ENCODE measurements around the gene ANKRD44.

The ANKRD44 gene

GRCh38 chr2:197207106-197207505 lies 103.5 kb downstream of the ANKRD44 start:
- Histone ChIP-seq H3K36me3 (ENCODE audit: control insufficient read depth, insufficient read depth, low read length) (peaks cover 18% of the 10 kb centered on the region), H3K9me3 (ENCODE audit: control insufficient read depth, low read length) (no peaks in the 10 kb centered on the region), H3K27me3 (replicated peaks; ENCODE audit: control insufficient read depth, insufficient read depth, low read length, poor library complexity, severe bottlenecking) (no peaks in the 10 kb centered on the region), H3K27ac (ENCODE audit: insufficient read depth, low read length, poor library complexity, severe bottlenecking) (peak overlapping the region; percentile 83), H3K4me1 (ENCODE audit: control insufficient read depth, insufficient read depth, low read length, poor library complexity, severe bottlenecking) (peaks cover 91% of the 10 kb centered on the region), H3K4me3 (ENCODE audit: insufficient read depth, low read depth, low read length, poor library complexity, severe bottlenecking) (no peak overlapping the region)
- DNase-seq = no peak

GRCh38 chr2:197205585-197206215 lies 104.9 kb downstream of the ANKRD44 start:
- peak overlapping the region; percentile 83 for H3K27ac ChIP-seq (ENCODE audit: insufficient read depth, low read length, poor library complexity, severe bottlenecking)
- peaks cover 91% of the 10 kb centered on the region for H3K4me1 ChIP-seq (ENCODE audit: control insufficient read depth, insufficient read depth, low read length, poor library complexity, severe bottlenecking)
- no peaks in the 10 kb centered on the region for H3K9me3 ChIP-seq (ENCODE audit: control insufficient read depth, low read length)
- peak; percentile 47 to 73 (median 57) for DNase-seq
- peaks cover 18% of the 10 kb centered on the region for H3K36me3 ChIP-seq (ENCODE audit: control insufficient read depth, insufficient read depth, low read length)
- H3K4me3 ChIP-seq (ENCODE audit: insufficient read depth, low read depth, low read length, poor library complexity, severe bottlenecking) = peak overlapping the region; percentile 23
- no peaks in the 10 kb centered on the region for H3K27me3 ChIP-seq (replicated peaks; ENCODE audit: control insufficient read depth, insufficient read depth, low read length, poor library complexity, severe bottlenecking)

GRCh38 chr2:197204519-197205250 lies 105.9 kb downstream of the ANKRD44 start:
- no peak for DNase-seq
- Histone ChIP-seq H3K27ac (ENCODE audit: insufficient read depth, low read length, poor library complexity, severe bottlenecking) (peak overlapping the region; percentile 83), H3K9me3 (ENCODE audit: control insufficient read depth, low read length) (no peaks in the 10 kb centered on the region), H3K4me1 (ENCODE audit: control insufficient read depth, insufficient read depth, low read length, poor library complexity, severe bottlenecking) (peaks cover 91% of the 10 kb centered on the region), H3K36me3 (ENCODE audit: control insufficient read depth, insufficient read depth, low read length) (peaks cover 18% of the 10 kb centered on the region), H3K27me3 (replicated peaks; ENCODE audit: control insufficient read depth, insufficient read depth, low read length, poor library complexity, severe bottlenecking) (no peaks in the 10 kb centered on the region), H3K4me3 (ENCODE audit: insufficient read depth, low read depth, low read length, poor library complexity, severe bottlenecking) (no peak overlapping the region)

GRCh38 chr2:197201874-197202273 lies 108.7 kb downstream of the ANKRD44 start:
- Histone ChIP-seq H3K4me1 (ENCODE audit: control insufficient read depth, insufficient read depth, low read length, poor library complexity, severe bottlenecking) (peaks cover 74% of the 10 kb centered on the region), H3K36me3 (ENCODE audit: control insufficient read depth, insufficient read depth, low read length) (peaks cover 18% of the 10 kb centered on the region), H3K27me3 (replicated peaks; ENCODE audit: control insufficient read depth, insufficient read depth, low read length, poor library complexity, severe bottlenecking) (no peaks in the 10 kb centered on the region), H3K4me3 (ENCODE audit: insufficient read depth, low read depth, low read length, poor library complexity, severe bottlenecking) (peak overlapping the region; percentile 6), H3K9me3 (ENCODE audit: control insufficient read depth, low read length) (no peaks in the 10 kb centered on the region), H3K27ac (ENCODE audit: insufficient read depth, low read length, poor library complexity, severe bottlenecking) (peak overlapping the region; percentile 46)
- no peak for DNase-seq

GRCh38 chr2:197200762-197201058 lies 109.9 kb downstream of the ANKRD44 start:
- H3K27ac ChIP-seq (ENCODE audit: insufficient read depth, low read length, poor library complexity, severe bottlenecking) = peak overlapping the region; percentile 81
- H3K4me1 ChIP-seq (ENCODE audit: control insufficient read depth, insufficient read depth, low read length, poor library complexity, severe bottlenecking) = peaks cover 74% of the 10 kb centered on the region
- DNase-seq = no peak
- H3K9me3 ChIP-seq (ENCODE audit: control insufficient read depth, low read length) = no peaks in the 10 kb centered on the region
- no peak overlapping the region for H3K4me3 ChIP-seq (ENCODE audit: insufficient read depth, low read depth, low read length, poor library complexity, severe bottlenecking)
- H3K36me3 ChIP-seq (ENCODE audit: control insufficient read depth, insufficient read depth, low read length) = peaks cover 18% of the 10 kb centered on the region
- no peaks in the 10 kb centered on the region for H3K27me3 ChIP-seq (replicated peaks; ENCODE audit: control insufficient read depth, insufficient read depth, low read length, poor library complexity, severe bottlenecking)

- Histone ChIP-seq H3K36me3 (ENCODE audit: control insufficient read depth, insufficient read depth, low read length) (peaks cover 18% of the 10 kb centered on the region), H3K9me3 (ENCODE audit: control insufficient read depth, low read length) (no peaks in the 10 kb centered on the region), H3K4me3 (ENCODE audit: insufficient read depth, low read depth, low read length, poor library complexity, severe bottlenecking) (no peak overlapping the region), H3K4me1 (ENCODE audit: control insufficient read depth, insufficient read depth, low read length, poor library complexity, severe bottlenecking) (peaks cover 74% of the 10 kb centered on the region), H3K27me3 (replicated peaks; ENCODE audit: control insufficient read depth, insufficient read depth, low read length, poor library complexity, severe bottlenecking) (no peaks in the 10 kb centered on the region), H3K27ac (ENCODE audit: insufficient read depth, low read length, poor library complexity, severe bottlenecking) (peak overlapping the region; percentile 81)
- DNase-seq = no peak
These were observed 110.4 kb downstream of the ANKRD44 start for GRCh38 chr2:197200051-197200761.

GRCh38 chr2:197198890-197199289 lies 111.7 kb downstream of the ANKRD44 start:
- Histone ChIP-seq H3K9me3 (ENCODE audit: control insufficient read depth, low read length) (no peaks in the 10 kb centered on the region), H3K27me3 (replicated peaks; ENCODE audit: control insufficient read depth, insufficient read depth, low read length, poor library complexity, severe bottlenecking) (no peaks in the 10 kb centered on the region), H3K4me1 (ENCODE audit: control insufficient read depth, insufficient read depth, low read length, poor library complexity, severe bottlenecking) (peaks cover 67% of the 10 kb centered on the region), H3K36me3 (ENCODE audit: control insufficient read depth, insufficient read depth, low read length) (peaks cover 13% of the 10 kb centered on the region), H3K4me3 (ENCODE audit: insufficient read depth, low read depth, low read length, poor library complexity, severe bottlenecking) (peak overlapping the region; percentile 41), H3K27ac (ENCODE audit: insufficient read depth, low read length, poor library complexity, severe bottlenecking) (peak overlapping the region; percentile 81)
- peak; percentile 89 to 92 (median 91) for DNase-seq

- DNase-seq = no peak
- Histone ChIP-seq H3K27ac (ENCODE audit: insufficient read depth, low read length, poor library complexity, severe bottlenecking) (peak overlapping the region; percentile 81), H3K36me3 (ENCODE audit: control insufficient read depth, insufficient read depth, low read length) (peaks cover 4% of the 10 kb centered on the region), H3K9me3 (ENCODE audit: control insufficient read depth, low read length) (no peaks in the 10 kb centered on the region), H3K27me3 (replicated peaks; ENCODE audit: control insufficient read depth, insufficient read depth, low read length, poor library complexity, severe bottlenecking) (no peaks in the 10 kb centered on the region), H3K4me3 (ENCODE audit: insufficient read depth, low read depth, low read length, poor library complexity, severe bottlenecking) (peak overlapping the region; percentile 41), H3K4me1 (ENCODE audit: control insufficient read depth, insufficient read depth, low read length, poor library complexity, severe bottlenecking) (peaks cover 58% of the 10 kb centered on the region)
These were observed 112.7 kb downstream of the ANKRD44 start for GRCh38 chr2:197197895-197198311.

GRCh38 chr2:197196541-197197180 lies 113.9 kb downstream of the ANKRD44 start:
- Histone ChIP-seq H3K4me1 (ENCODE audit: control insufficient read depth, insufficient read depth, low read length, poor library complexity, severe bottlenecking) (peaks cover 59% of the 10 kb centered on the region), H3K36me3 (ENCODE audit: control insufficient read depth, insufficient read depth, low read length) (no peaks in the 10 kb centered on the region), H3K27me3 (replicated peaks; ENCODE audit: control insufficient read depth, insufficient read depth, low read length, poor library complexity, severe bottlenecking) (no peaks in the 10 kb centered on the region), H3K9me3 (ENCODE audit: control insufficient read depth, low read length) (no peaks in the 10 kb centered on the region), H3K27ac (ENCODE audit: insufficient read depth, low read length, poor library complexity, severe bottlenecking) (peak overlapping the region; percentile 81), H3K4me3 (ENCODE audit: insufficient read depth, low read depth, low read length, poor library complexity, severe bottlenecking) (peak overlapping the region; percentile 41)
- DNase-seq = no peak
